ENCODE measurements around the gene PLGRKT.

Gene PLGRKT

GRCh38 chr9:5310851-5311250 is 126.9 kb downstream of the PLGRKT start:
- no peak for DNase-seq (ENCODE audit: low read depth)
